ENCODE data around the gene ACSF3. TPM values are rescaled to one million over a fixed set of nuclear protein-coding genes. Genes with fewer than 3 reads are reported as not detected.
A peak's percentile ranks its signal among the peaks of the same experiment; 100 is the strongest.
"Not testable (repeated sequence)": the region's sequence is repeated elsewhere in the genome, so short reads cannot be mapped to it uniquely, and the experiment has no call there.

Gene ACSF3
- total RNA-seq, 6 experiments from 2014 or later, result 18.4 to 24.2 (median 21.2) TPM

GRCh38 chr16:89164436-89164835 lies 70.8 kb downstream of the ACSF3 start:
- Mint-ChIP-seq H3K4me1 (ENCODE audit: low read depth) (peaks cover 9% of the 10 kb centered on the region), H3K27ac (no peak overlapping the region), H3K36me3 (ENCODE audit: low read depth) (no peaks in the 10 kb centered on the region), H3K27me3 (ENCODE audit: insufficient read depth) (peaks cover 9% of the 10 kb centered on the region), H3K4me3 (no peak overlapping the region; the same call in 1 of the 2 replicates), H3K9me3 (no peaks in the 10 kb centered on the region; the same call in none of the 2 replicates)
- no peak for DNase-seq
- no peak for TF ChIP-seq CTCF (IDR thresholded peaks at IDR 0.05)

GRCh38 chr16:89164847-89165680 lies 71.4 kb downstream of the ACSF3 start:
- Mint-ChIP-seq H3K4me3 (no peak overlapping the region), H3K9me3 (no peaks in the 10 kb centered on the region; the same call in 1 of the 2 replicates), H3K27me3 (ENCODE audit: insufficient read depth) (peaks cover 6% of the 10 kb centered on the region), H3K36me3 (ENCODE audit: low read depth) (no peaks in the 10 kb centered on the region), H3K27ac (no peak overlapping the region), H3K4me1 (ENCODE audit: low read depth) (peaks cover 9% of the 10 kb centered on the region)
- no peak for DNase-seq
- no peak for TF ChIP-seq CTCF (IDR thresholded peaks at IDR 0.05)

- H3K27ac Mint-ChIP-seq; H3K9me3 Mint-ChIP-seq; H3K36me3 Mint-ChIP-seq (ENCODE audit: low read depth); DNase-seq; H3K4me3 Mint-ChIP-seq; H3K27me3 Mint-ChIP-seq (ENCODE audit: insufficient read depth): not testable (repeated sequence)
- peaks cover 11% of the 10 kb centered on the region for H3K4me1 Mint-ChIP-seq (ENCODE audit: low read depth)
Measured at GRCh38 chr16:89165681-89165979, 72.0 kb downstream of the ACSF3 start.

GRCh38 chr16:89166696-89167424 lies 73.2 kb downstream of the ACSF3 start:
- no peak for TF ChIP-seq CTCF (IDR thresholded peaks at IDR 0.05)
- H3K4me3 Mint-ChIP-seq, result no peak overlapping the region
- peaks cover 14% of the 10 kb centered on the region for H3K4me1 Mint-ChIP-seq (ENCODE audit: low read depth)
- no peak overlapping the region for H3K27ac Mint-ChIP-seq
- H3K36me3 Mint-ChIP-seq (ENCODE audit: low read depth), result no peaks in the 10 kb centered on the region
- no peaks in the 10 kb centered on the region; the same call in 1 of the 2 replicates for H3K9me3 Mint-ChIP-seq
- DNase-seq, result no peak
- peaks cover 4% of the 10 kb centered on the region for H3K27me3 Mint-ChIP-seq (ENCODE audit: insufficient read depth)

- no peak overlapping the region for H3K4me3 Mint-ChIP-seq
- H3K9me3 Mint-ChIP-seq, result no peaks in the 10 kb centered on the region
- TF ChIP-seq CTCF (IDR thresholded peaks at IDR 0.05), result peak; percentile 91
- peak; percentile 68 for DNase-seq
- H3K27ac Mint-ChIP-seq, result no peak overlapping the region
- peaks cover 14% of the 10 kb centered on the region for H3K4me1 Mint-ChIP-seq (ENCODE audit: low read depth)
- no peaks in the 10 kb centered on the region for H3K36me3 Mint-ChIP-seq (ENCODE audit: low read depth)
- H3K27me3 Mint-ChIP-seq (ENCODE audit: insufficient read depth), result peaks cover 3% of the 10 kb centered on the region
Measured at GRCh38 chr16:89167425-89167941, 73.8 kb downstream of the ACSF3 start.

Data from HFFc6 (cell line).